Keratinocyte (primary cell): ENCODE data around the gene IGFALS. TPM values are rescaled to one million over a fixed set of nuclear protein-coding genes. Genes with fewer than 3 reads are reported as not detected.

Source experiments
- DNase-seq: peaks from one replicate; pipeline ENCODE4 v3.0.0-alpha.2; 2011; ENCODE audit warnings: low read depth, missing footprints, low spot score
- FAIRE-seq: peaks from 2 replicates; lab custom pipeline; 2011; peaks lifted over from hg19 to GRCh38; lab: Jason Lieb, UNC
- H2AFZ ChIP-seq: 2 replicates; pipeline ENCODE4 v1.6.0; 2012; ENCODE audit warnings: low read length, control low read depth, inconsistent platforms; ENCODE audit not compliant: control insufficient read depth
- H3K27ac ChIP-seq: 2 replicates; pipeline ENCODE4 v1.5.1; 2011; ENCODE audit warnings: low read length; ENCODE audit not compliant: control insufficient read depth, insufficient read depth
- H3K27me3 ChIP-seq: 3 replicates; pipeline ENCODE4 v1.6.0; 2011; ENCODE audit warnings: low read length; ENCODE audit not compliant: control insufficient read depth, insufficient read depth; ENCODE audit errors: extremely low read depth
- H3K36me3 ChIP-seq, 2 experiments: 2 replicates in 1 of 2; 3 replicates in 1 of 2; pipeline ENCODE4 v1.5.1; 2011; ENCODE audit warnings: low read length in 2 of 2, mild to moderate bottlenecking in 1 of 2; ENCODE audit not compliant: control insufficient read depth in 2 of 2, insufficient read depth in 2 of 2; ENCODE audit errors: extremely low read depth in 1 of 2
- H3K4me1 ChIP-seq: 3 replicates; pipeline ENCODE4 v1.5.1; 2011; ENCODE audit warnings: low read length; ENCODE audit not compliant: control insufficient read depth, insufficient read depth; ENCODE audit errors: extremely low read depth
- H3K4me2 ChIP-seq: 3 replicates; pipeline ENCODE4 v1.6.0; 2011; ENCODE audit warnings: low read depth, low read length; ENCODE audit not compliant: control insufficient read depth, insufficient read depth; ENCODE audit errors: extremely low read depth
- H3K4me3 ChIP-seq, 3 experiments: fragments of 200-600 bp in 1 of 3; sonication (generic) in 1 of 3; 2 replicates in 2 of 3; 3 replicates in 1 of 3; pipeline ENCODE4 v1.5.1; 2011 to 2016; ENCODE audit warnings: low read length in 3 of 3, mild to moderate bottlenecking in 3 of 3, control low read depth in 2 of 3, inconsistent platforms in 1 of 3, low read depth in 1 of 3, mixed read lengths in 1 of 3, mixed run types in 1 of 3, moderate library complexity in 1 of 3; ENCODE audit not compliant: control insufficient read depth in 2 of 3, insufficient read depth in 2 of 3; ENCODE audit errors: extremely low read depth in 1 of 3
- H3K79me2 ChIP-seq: 2 replicates; pipeline ENCODE4 v1.6.0; 2012; ENCODE audit warnings: low read length; ENCODE audit not compliant: control insufficient read depth, insufficient read depth
- H3K9ac ChIP-seq: 3 replicates; pipeline ENCODE4 v1.6.0; 2011; ENCODE audit warnings: low read length; ENCODE audit not compliant: control insufficient read depth, insufficient read depth; ENCODE audit errors: extremely low read depth
- H3K9me1 ChIP-seq: 3 replicates; pipeline ENCODE4 v1.6.0; 2011; ENCODE audit warnings: low read length; ENCODE audit not compliant: control insufficient read depth, insufficient read depth; ENCODE audit errors: extremely low read depth
- H3K9me3 ChIP-seq: 2 replicates; pipeline ENCODE4 v1.5.1; 2012; ENCODE audit warnings: low read depth, low read length; ENCODE audit not compliant: control insufficient read depth
- H4K20me1 ChIP-seq: 3 replicates; pipeline ENCODE4 v1.6.0; 2011; ENCODE audit warnings: low read length; ENCODE audit not compliant: control insufficient read depth, insufficient read depth; ENCODE audit errors: extremely low read depth
- CTCF ChIP-seq, 3 experiments: IDR thresholded peaks in 1 of 3; conservative IDR thresholded peaks in 1 of 3; optimal IDR thresholded peaks in 1 of 3; 2 replicates in 2 of 3; 3 replicates in 1 of 3; pipeline versions ENCODE3 to v1.5.1; 2011; ENCODE audit warnings: low read length in 3 of 3, mild to moderate bottlenecking in 3 of 3, moderate library complexity in 2 of 3, control low read depth in 1 of 3, inconsistent platforms in 1 of 3; ENCODE audit not compliant: insufficient read depth in 2 of 3; ENCODE audit errors: extremely low read depth in 1 of 3
- EZH2 ChIP-seq: IDR thresholded peaks from one replicate; pipeline ENCODE4 v1.6.1; 2012; ENCODE audit warnings: inconsistent platforms, mild to moderate bottlenecking, low read length, moderate library complexity
- dilution Hi-C: fragments of 300-500 bp; cut with MboI; formaldehyde crosslinking; loops from one replicate; pipeline ENCODE4 v1.7.0; 2020; ENCODE audit warnings: low sequenced_read_pairs; ENCODE audit not compliant: extremely low pct_ligation_motif_present
- polyA plus RNA-seq, 5 experiments: library from polyadenylated mRNA; depleted of rRNA in 3 of 5; stranded (reverse) in 3 of 5; stranded (forward) in 1 of 5; unstranded in 1 of 5; fragments of >200 nt; gene quantifications; 1 replicate in 1 of 5; 2 replicates in 3 of 5; 3 replicates in 1 of 5; pipeline versions ENCODE4 v1.2.1 to v1.2.3, GENCODE V29; 2011 to 2012; ENCODE audit warnings: missing spikeins in 2 of 5, low read depth in 1 of 5, low replicate concordance in 1 of 5

IGFALS gene
- polyA plus RNA-seq, 1 donor (not counting 4 experiments of a cell fraction or from before 2014, with no cell fraction given), result not detected

DNA sequence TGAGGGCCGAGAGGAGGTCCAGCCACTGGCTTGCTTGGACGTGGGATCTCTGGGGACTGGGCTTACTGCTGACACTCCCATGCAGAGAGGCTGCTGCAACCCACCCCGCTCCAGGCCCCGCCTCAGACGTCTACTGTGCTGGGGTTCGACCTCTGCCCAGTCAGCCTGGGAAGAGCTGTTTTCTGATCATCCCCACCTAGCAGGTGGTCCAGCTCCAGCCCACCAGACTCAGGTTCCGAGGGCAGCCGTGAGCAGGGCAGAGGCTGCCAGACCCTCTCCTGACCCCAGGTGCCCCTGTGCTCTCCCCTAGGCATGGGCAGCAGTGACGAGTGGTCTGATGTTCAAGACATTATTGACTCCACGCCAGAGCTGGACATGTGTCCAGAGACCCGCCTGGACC lies 45.6 kb downstream of the IGFALS start:
- H3K27ac ChIP-seq, result no peak overlapping the region
- no peak for FAIRE-seq
- H3K79me2 ChIP-seq, result no peaks in the 10 kb centered on the region
- no peaks in the 10 kb centered on the region for H3K27me3 ChIP-seq
- dilution Hi-C loops, result no loop called here
- H3K4me2 ChIP-seq, result no peak overlapping the region
- H3K9ac ChIP-seq, result no peak overlapping the region
- no peak overlapping the region for H3K4me3 ChIP-seq
- DNase-seq, result no peak
- H3K9me3 ChIP-seq, result no peaks in the 10 kb centered on the region
- no peak overlapping the region for H2AFZ ChIP-seq
- H4K20me1 ChIP-seq, result peaks cover 2% of the 10 kb centered on the region
- TF ChIP-seq EZH2, result no peak
- no peak for TF ChIP-seq CTCF (optimal IDR thresholded peaks at IDR 0.05 in 1 of 3, IDR thresholded peaks at IDR 0.05 in 1 of 3, conservative IDR thresholded peaks at IDR 0.05 in 1 of 3; ENCODE audit: extremely low read depth in 1 of 3, insufficient read depth in 2 of 3, low read length in 3 of 3)
- H3K36me3 ChIP-seq, result peaks cover 25 to 39% of the 10 kb centered on the region in 2 experiments
- H3K4me1 ChIP-seq, result peaks cover 4% of the 10 kb centered on the region
- H3K9me1 ChIP-seq, result no peaks in the 10 kb centered on the region

DNA sequence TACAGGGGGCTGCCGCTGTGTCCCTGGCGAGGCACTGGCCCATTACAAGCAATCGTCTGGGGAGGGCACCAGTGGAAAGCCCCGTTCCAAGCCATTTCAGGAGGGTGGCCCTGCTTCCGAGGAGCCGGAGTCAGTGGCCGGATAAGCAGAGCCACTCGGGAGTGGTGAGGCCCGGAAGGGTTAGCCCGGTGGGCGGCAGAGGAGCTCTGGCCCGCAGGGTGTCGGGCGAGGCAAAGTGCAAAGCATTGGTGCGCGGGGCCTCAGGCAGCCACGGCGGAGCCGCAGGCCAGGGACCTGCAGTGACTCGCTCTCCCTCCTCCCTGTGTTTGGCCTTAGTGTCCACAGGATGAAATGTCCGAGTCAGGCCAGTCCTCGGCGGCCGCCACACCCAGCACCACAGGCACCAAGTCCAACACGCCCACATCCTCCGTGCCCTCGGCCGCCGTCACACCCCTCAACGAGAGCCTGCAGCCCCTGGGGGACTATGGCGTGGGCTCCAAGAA lies 46.8 kb downstream of the IGFALS start:
- Histone ChIP-seq H3K9ac (no peak overlapping the region), H3K9me1 (no peaks in the 10 kb centered on the region), H3K9me3 (no peaks in the 10 kb centered on the region), H4K20me1 (peaks cover 2% of the 10 kb centered on the region), H3K79me2 (no peaks in the 10 kb centered on the region), H3K36me3 (peaks cover 22 to 30% of the 10 kb centered on the region in 2 experiments), H3K27me3 (no peaks in the 10 kb centered on the region), H3K4me3 (no peak overlapping the region), H3K27ac (no peak overlapping the region), H3K4me2 (no peak overlapping the region), H2AFZ (no peak overlapping the region), H3K4me1 (peaks cover 4% of the 10 kb centered on the region)
- dilution Hi-C loops, result no loop called here
- FAIRE-seq (no peak), DNase-seq (no peak)
- no peak for TF ChIP-seq CTCF (optimal IDR thresholded peaks at IDR 0.05 in 1 of 3, IDR thresholded peaks at IDR 0.05 in 1 of 3, conservative IDR thresholded peaks at IDR 0.05 in 1 of 3; ENCODE audit: extremely low read depth in 1 of 3, insufficient read depth in 2 of 3, low read length in 3 of 3)
- no peak for TF ChIP-seq EZH2
